B cell (primary cell): ENCODE results near the gene CEP55. TPM values are rescaled to one million over a fixed set of nuclear protein-coding genes. Genes with fewer than 3 reads are reported as not detected.

Source experiments
- ATAC-seq: fragments of 200-7000 bp; cut with Tn5 transposase; one replicate; pipeline ENCODE4 v1.10.0; 2021; ENCODE audit warnings: low read depth, mild to moderate bottlenecking, moderate number of reproducible peaks, moderate library complexity
- CTCF ChIA-PET: fragments of 350-600 bp; sonication (Branson Sonifier 250); formaldehyde crosslinking; loops from one replicate; lab custom pipeline; 2021; ENCODE audit warnings: antibody characterized with exemption, inconsistent platforms; lab: Charles Lee
- POLR2A ChIA-PET: fragments of 350-600 bp; sonication (Branson Sonifier 250); formaldehyde crosslinking; loops from one replicate; lab custom pipeline; 2021; ENCODE audit warnings: antibody characterized with exemption; lab: Charles Lee
- DNase-seq: peaks from one replicate; pipeline ENCODE4 v3.0.0; 2013
- H2AFZ ChIP-seq: 2 replicates; pipeline ENCODE4 v1.6.1; 2012; ENCODE audit warnings: mild to moderate bottlenecking, low read depth, low read length; ENCODE audit not compliant: insufficient read depth, poor library complexity, severe bottlenecking
- H3K27ac ChIP-seq, 2 donors: 1 replicate in 1 of 2; 2 replicates in 1 of 2; pipeline ENCODE4 v1.5.1; 2012 to 2013; ENCODE audit warnings: low read length in 2 of 2, mild to moderate bottlenecking in 2 of 2, moderate library complexity in 1 of 2
- H3K27me3 ChIP-seq, 4 experiments: fragments of 200-600 bp in 1 of 4; sonication (generic) in 1 of 4; replicated peaks in 1 of 4; 1 replicate in 2 of 4; 2 replicates in 2 of 4; pipeline versions ENCODE4 v1.6.1 to v1.7.0; 2013 to 2016; ENCODE audit warnings: low read length in 3 of 4, mild to moderate bottlenecking in 2 of 4, mixed read lengths in 1 of 4, moderate library complexity in 1 of 4; ENCODE audit not compliant: insufficient read depth in 4 of 4, control insufficient read depth in 3 of 4; ENCODE audit errors: control extremely low read depth in 1 of 4
- H3K36me3 ChIP-seq, 2 experiments: replicated peaks in 1 of 2; 1 replicate in 1 of 2; 2 replicates in 1 of 2; pipeline versions ENCODE4 v1.6.1 to v1.7.1; 2013; ENCODE audit warnings: low read length in 1 of 2; ENCODE audit not compliant: insufficient read depth in 2 of 2, control insufficient read depth in 1 of 2; ENCODE audit errors: control extremely low read depth in 1 of 2, extremely low read depth in 1 of 2
- H3K4me1 ChIP-seq, 2 donors: fragments of 200-600 bp in 1 of 2; sonication (generic) in 1 of 2; 1 replicate in 1 of 2; 2 replicates in 1 of 2; pipeline versions ENCODE4 v1.5.1 to v1.6.1; 2013 to 2017; ENCODE audit warnings: low read length in 2 of 2; ENCODE audit not compliant: control insufficient read depth in 2 of 2, insufficient read depth in 2 of 2
- H3K4me2 ChIP-seq: replicated peaks from 2 replicates; pipeline ENCODE3; 2012; ENCODE audit warnings: mild to moderate bottlenecking, low read depth, low read length; ENCODE audit not compliant: poor library complexity, severe bottlenecking
- H3K4me3 ChIP-seq, 5 experiments: fragments of 200-600 bp in 1 of 5; sonication (generic) in 1 of 5; 1 replicate in 3 of 5; 2 replicates in 2 of 5; pipeline versions ENCODE4 v1.5.1 to v1.7.0; 2011 to 2016; ENCODE audit warnings: low read length in 4 of 5, mild to moderate bottlenecking in 4 of 5, low read depth in 2 of 5, control low read depth in 1 of 5, moderate library complexity in 1 of 5; ENCODE audit not compliant: insufficient read depth in 1 of 5; ENCODE audit errors: control extremely low read depth in 1 of 5, extremely low read depth in 1 of 5
- H3K79me2 ChIP-seq: fragments of 200-600 bp; sonication (generic); one replicate; pipeline ENCODE4 v1.6.0; 2016; ENCODE audit warnings: low read length; ENCODE audit not compliant: control insufficient read depth, insufficient read depth
- H3K9ac ChIP-seq: fragments of 200-600 bp; sonication (generic); 2 replicates; pipeline ENCODE4 v1.6.1; 2017; ENCODE audit warnings: mild to moderate bottlenecking, low read length, moderate library complexity
- H3K9me3 ChIP-seq, 3 donors: one replicate each; pipeline versions ENCODE4 v1.6.1 to v1.7.1; 2013; ENCODE audit warnings: low read length in 2 of 3; ENCODE audit not compliant: control insufficient read depth in 2 of 3, insufficient read depth in 1 of 3; ENCODE audit errors: control extremely low read depth in 1 of 3
- H4K20me1 ChIP-seq: 2 replicates; pipeline ENCODE4 v1.6.0; 2012; ENCODE audit warnings: mild to moderate bottlenecking, low read length; ENCODE audit not compliant: insufficient read depth, control insufficient read depth, poor library complexity, severe bottlenecking
- H3K27ac Mint-ChIP-seq: one replicate; pipeline ENCODE4 v1.8.0; 2021; ENCODE audit warnings: mixed read lengths
- H3K27me3 Mint-ChIP-seq: one replicate; pipeline ENCODE4 v1.8.0; 2021; ENCODE audit warnings: mixed read lengths
- H3K4me1 Mint-ChIP-seq: one replicate; pipeline ENCODE4 v1.8.0; 2021; ENCODE audit warnings: mixed read lengths
- H3K4me3 Mint-ChIP-seq: one replicate; pipeline ENCODE4 v1.8.0; 2021; ENCODE audit warnings: mixed read lengths
- H3K9me3 Mint-ChIP-seq: one replicate; pipeline ENCODE4 v1.8.0; 2022; ENCODE audit warnings: mixed read lengths; ENCODE audit not compliant: insufficient read depth
- CTCF ChIP-seq: fragments of 200-600 bp; IDR thresholded peaks from one replicate; pipeline ENCODE4 v1.8.0; 2022; ENCODE audit warnings: antibody characterized with exemption, mild to moderate bottlenecking
- EZH2 ChIP-seq: IDR thresholded peaks from 2 replicates; pipeline ENCODE4 v1.6.1; 2012; ENCODE audit warnings: borderline replicate concordance, low read depth, mild to moderate bottlenecking, moderate library complexity, low read length; ENCODE audit not compliant: insufficient read depth, poor library complexity, severe bottlenecking
- WGBS: methylation state at CpG from one replicate; pipeline ENCODE4 v1.1.5; 2013; ENCODE audit warnings: missing lambda C conversion rate; ENCODE audit not compliant: insufficient coverage; 5-methylcytosine and 5-hydroxymethylcytosine counted together
- intact Hi-C: fragments of 100-400 bp; cut with micrococcal nuclease; formaldehyde crosslinking; loops from one replicate; pipeline ENCODE4 v1.10.0; 2022
- polyA plus RNA-seq: library from polyadenylated mRNA; depleted of rRNA; stranded (reverse); fragments of >200 nt; gene quantifications from 2 replicates; pipeline ENCODE4 v1.2.3, GENCODE V29; 2012
- total RNA-seq, 2 donors: library from RNA; stranded (reverse); fragments of 120-200 nt in 1 of 2; gene quantifications; 1 replicate in 1 of 2; 2 replicates in 1 of 2; pipeline versions ENCODE4 v1.2.3 to v1.2.4, GENCODE V29; 2013 to 2022

The CEP55 gene
- total and polyA plus RNA-seq, 2 donors (not counting 1 experiment from before 2014, with no cell fraction given) = 0.12 to 0.27 TPM

- Histone ChIP-seq H3K36me3 (no peaks in the 10 kb centered on the region), H3K79me2 (no peaks in the 10 kb centered on the region), H2AFZ (no peak overlapping the region), H3K9ac (no peak overlapping the region), H3K27me3 (no peaks in the 10 kb centered on the region), H3K4me3 (no peak overlapping the region), H4K20me1 (no peaks in the 10 kb centered on the region), H3K4me1 (no peaks in the 10 kb centered on the region), H3K27ac (no peak overlapping the region), H3K4me2 (no peak overlapping the region), H3K9me3 (no peaks in the 10 kb centered on the region)
- TF ChIP-seq CTCF (no peak), EZH2 (no peak)
- no peaks in the 10 kb centered on the region for H3K4me1 Mint-ChIP-seq
- H3K9me3 Mint-ChIP-seq = no peaks in the 10 kb centered on the region
- POLR2A ChIA-PET = no interaction called here
- H3K27me3 Mint-ChIP-seq = no peaks in the 10 kb centered on the region
- no peak for DNase-seq
- intact Hi-C loops = no loop called here
- 100% methylated on average over 2 of the region's 2 CpGs for WGBS
- H3K27ac Mint-ChIP-seq = no peak overlapping the region
- ATAC-seq = no peak
- H3K4me3 Mint-ChIP-seq = no peak overlapping the region
- CTCF ChIA-PET = interaction anchor here (1.5 to 3.3 kb wide), 2 partner anchors 9 to 53 kb away, joined by 3 to 14 read pairs; partner anchors contain the start of gene MYOF
Measured at GRCh38 chr10:93473161-93473560, 23.3 kb upstream of the CEP55 start.

GRCh38 chr10:93473804-93474472, 22.5 kb upstream of the CEP55 start:
- POLR2A ChIA-PET = no interaction called here
- H3K79me2 ChIP-seq = no peaks in the 10 kb centered on the region
- H3K27me3 ChIP-seq = no peaks in the 10 kb centered on the region
- CTCF ChIA-PET = interaction anchor here (1.5 to 11.3 kb wide), 2 partner anchors 54 to 96 kb away, joined by 3 to 342 read pairs; no protein-coding TSS in a partner anchor
- H4K20me1 ChIP-seq = no peaks in the 10 kb centered on the region
- H3K9ac ChIP-seq = no peak overlapping the region
- Mint-ChIP-seq H3K4me3 (no peak overlapping the region), H3K4me1 (no peaks in the 10 kb centered on the region), H3K27me3 (no peaks in the 10 kb centered on the region), H3K9me3 (no peaks in the 10 kb centered on the region), H3K27ac (no peak overlapping the region)
- TF ChIP-seq EZH2 (no peak), CTCF (no peak)
- WGBS = 70% methylated on average over 4 of the region's 7 CpGs
- DNase-seq (no peak), ATAC-seq (no peak)
- intact Hi-C loops = no loop called here
- no peaks in the 10 kb centered on the region for H3K36me3 ChIP-seq
- no peaks in the 10 kb centered on the region for H3K9me3 ChIP-seq
- no peak overlapping the region for H3K4me3 ChIP-seq
- no peak overlapping the region for H2AFZ ChIP-seq
- no peaks in the 10 kb centered on the region for H3K4me1 ChIP-seq
- no peak overlapping the region for H3K4me2 ChIP-seq
- no peak overlapping the region for H3K27ac ChIP-seq
